Activated CD8-positive, alpha-beta memory T cell treated with anti-CD3 and anti-CD28 coated beads for 48 hours (primary cell): ENCODE data around the gene RIPOR2.

Experiments used
- DNase-seq, 3 experiments: peaks; one replicate each; pipeline ENCODE4 v3.0.0-alpha.2; 2020; ENCODE audit warnings: low read depth in 2 of 3, low spot score in 2 of 3

RIPOR2 gene

GRCh38 chr6:24822696-24823095 lies 113.1 kb downstream of the RIPOR2 start:
- DNase-seq, result no peak

- DNase-seq, result no peak
Observed at GRCh38 chr6:24821860-24822444, 113.8 kb downstream of the RIPOR2 start.

GRCh38 chr6:24818346-24818745 lies 117.4 kb downstream of the RIPOR2 start:
- no peak for DNase-seq

GRCh38 chr6:24809728-24810127 lies 126.0 kb downstream of the RIPOR2 start:
- no peak for DNase-seq

- DNase-seq, result no peak
Observed at GRCh38 chr6:24807584-24807983, 128.2 kb downstream of the RIPOR2 start.

- no peak for DNase-seq
Observed at GRCh38 chr6:24802271-24803059, 133.3 kb downstream of the RIPOR2 start.

GRCh38 chr6:24799541-24799915 lies 136.2 kb downstream of the RIPOR2 start:
- DNase-seq, result no peak

- no peak for DNase-seq
Observed at GRCh38 chr6:24798740-24799540, 136.8 kb downstream of the RIPOR2 start, which contains the start of gene ARMH2. Gene ARMH2, minus strand, starts transcription at chr6:24798917. Its CDS starts 60 bp downstream, at chr6:24798857.

- no peak for DNase-seq
Observed at GRCh38 chr6:24797596-24798216, 138.1 kb downstream of the RIPOR2 start.

GRCh38 chr6:24796616-24797290 lies 139.0 kb downstream of the RIPOR2 start:
- no peak for DNase-seq

GRCh38 chr6:24795106-24795505 lies 140.7 kb downstream of the RIPOR2 start:
- DNase-seq, result no peak

- DNase-seq, result no peak
Observed at GRCh38 chr6:24788031-24788665, 147.6 kb downstream of the RIPOR2 start.

GRCh38 chr6:24780206-24780605 lies 155.6 kb downstream of the RIPOR2 start:
- DNase-seq, result no peak

GRCh38 chr6:24779416-24780016 lies 156.2 kb downstream of the RIPOR2 start:
- DNase-seq, result no peak

GRCh38 chr6:24778878-24779277 lies 156.9 kb downstream of the RIPOR2 start:
- no peak for DNase-seq

- no peak for DNase-seq
Observed at GRCh38 chr6:24778121-24778520, 157.6 kb downstream of the RIPOR2 start.

GRCh38 chr6:24777227-24777626 lies 158.5 kb downstream of the RIPOR2 start:
- DNase-seq, result no peak

- no peak for DNase-seq
Observed at GRCh38 chr6:24775520-24776058, 160.2 kb downstream of the RIPOR2 start.

- DNase-seq, result peak; percentile 96 to 98 (median 98)
Observed at GRCh38 chr6:24774696-24775519, 160.9 kb downstream of the RIPOR2 start, which contains the start of gene GMNN. Gene GMNN, plus strand, starts transcription at chr6:24774937. Its CDS starts 2,310 bp downstream, at chr6:24777247.
